Measurements from ENCODE around the gene GNL3L. TPM values are rescaled to one million over a fixed set of nuclear protein-coding genes. Genes with fewer than 3 reads are reported as not detected.

The GNL3L gene, protein sequence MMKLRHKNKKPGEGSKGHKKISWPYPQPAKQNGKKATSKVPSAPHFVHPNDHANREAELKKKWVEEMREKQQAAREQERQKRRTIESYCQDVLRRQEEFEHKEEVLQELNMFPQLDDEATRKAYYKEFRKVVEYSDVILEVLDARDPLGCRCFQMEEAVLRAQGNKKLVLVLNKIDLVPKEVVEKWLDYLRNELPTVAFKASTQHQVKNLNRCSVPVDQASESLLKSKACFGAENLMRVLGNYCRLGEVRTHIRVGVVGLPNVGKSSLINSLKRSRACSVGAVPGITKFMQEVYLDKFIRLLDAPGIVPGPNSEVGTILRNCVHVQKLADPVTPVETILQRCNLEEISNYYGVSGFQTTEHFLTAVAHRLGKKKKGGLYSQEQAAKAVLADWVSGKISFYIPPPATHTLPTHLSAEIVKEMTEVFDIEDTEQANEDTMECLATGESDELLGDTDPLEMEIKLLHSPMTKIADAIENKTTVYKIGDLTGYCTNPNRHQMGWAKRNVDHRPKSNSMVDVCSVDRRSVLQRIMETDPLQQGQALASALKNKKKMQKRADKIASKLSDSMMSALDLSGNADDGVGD
- total RNA-seq, result 10 to 100 TPM; 27.1 to 44.2 (median 37.4) TPM
- 10 to 100 TPM in 1 of 2 donors, 1 to 10 TPM in 1; 5.6 to 23.1 TPM for polyA plus RNA-seq
- long read RNA-seq, donor 1, partial matches to known transcripts, result 0 of 5 reads
- long read RNA-seq, donor 1, other reads (novel, unspliced or antisense), result 4 of 5 reads
- long read RNA-seq, donor 2, transcript GNL3L-201 (16 exons, 2,357 nt), result major isoform, 60 of 95 reads
- long read RNA-seq, donor 2, transcript GNL3L-202 (16 exons, 2,135 nt), result minor isoform, 17 of 95 reads
- long read RNA-seq, donor 2, partial matches to known transcripts, result 6 of 95 reads
- long read RNA-seq, donor 2, other reads (novel, unspliced or antisense), result 12 of 95 reads
- long read RNA-seq, donor 3, partial matches to known transcripts, result 2 of 8 reads
- long read RNA-seq, donor 3, other reads (novel, unspliced or antisense), result 3 of 8 reads

GRCh38 chrX:54529552-54530356 lies at the start of gene GNL3L:
Gene GNL3L, plus strand, starts transcription at chrX:54530219. Its CDS starts 2,348 bp downstream, at chrX:54532567.
- intact Hi-C loops (cut with DNase I), result loop anchor here in 5 of 10 donors (2.0 to 10.0 kb wide), 7 partner anchors 32 to 345 kb away; partner anchors contain the start of genes TSR2 (in 3 of the 5), FAM120C (in 1 of the 5) and FGD1 (in 1 of the 5)

DNA sequence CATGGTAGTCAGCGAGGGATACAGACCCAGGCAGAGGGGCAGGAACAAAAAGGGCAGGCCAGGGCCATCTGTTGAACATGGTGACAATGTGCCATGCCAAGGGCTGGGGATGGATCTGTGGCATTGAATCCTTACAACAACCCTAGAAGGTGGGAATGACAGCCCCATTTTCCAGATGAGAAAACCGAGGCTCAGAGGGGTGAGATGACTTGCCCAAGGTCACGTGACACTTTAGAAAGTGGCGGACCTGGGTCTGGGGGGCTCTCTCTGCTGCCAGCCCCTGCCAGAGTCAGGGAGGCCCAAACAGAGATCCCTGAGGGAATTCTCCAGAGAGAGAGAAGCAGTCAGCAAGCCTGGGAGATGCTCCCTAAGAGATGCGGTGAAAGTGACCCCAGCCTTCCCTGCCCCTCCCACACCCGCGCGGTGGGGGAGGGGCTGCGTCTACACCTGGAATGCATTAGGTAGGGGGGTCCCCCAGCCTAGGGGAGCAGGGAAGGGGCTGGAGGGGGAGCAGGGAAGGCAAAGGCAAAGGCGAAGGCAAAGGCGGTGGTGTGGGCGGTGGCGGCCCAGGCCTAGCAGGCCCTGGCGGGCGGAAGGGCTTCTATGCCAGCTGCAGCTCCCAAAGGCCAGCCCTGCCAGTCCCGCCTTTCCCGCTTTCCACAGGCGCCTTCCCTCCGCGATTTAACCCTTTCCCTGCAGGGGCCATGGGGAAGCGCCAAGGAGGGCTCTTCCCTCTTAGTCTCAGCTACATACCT lies 47.0 kb upstream of the GNL3L start:
- Histone ChIP-seq H3K4me3 (peak overlapping the region in 2 of 12 donors; percentile 3 to 12), H3K4me1 (peaks cover 0 to 35% (median 7%) of the 10 kb centered on the region in 12 donors), H3K9me3 (no peaks in the 10 kb centered on the region), H3K27ac (peak overlapping the region in 11 of 12 donors; percentile 34 to 80 (median 64)), H3K27me3 (peaks cover 0 to 9% (median 0%) of the 10 kb centered on the region in 9 donors), H3K36me3 (no peaks in the 10 kb centered on the region)
- peak in 2 of 4 donors; percentile 34 to 35 for ATAC-seq
- DNase-seq, result no peak
- TF ChIP-seq POLR2A (IDR thresholded peaks at IDR 0.05) (no peak), CTCF (IDR thresholded peaks at IDR 0.05) (no peak)
- intact Hi-C loops (cut with DNase I), result loop anchor here in 4 of 10 donors (2.0 to 10.0 kb wide), 3 partner anchors 46 to 52 kb away; partner anchors contain the start of gene GNL3L (in 3 of the 4)
- WGBS, 4 donors, result 42 to 52% (median 46%) methylated on average over 18 to 21 of the region's 21 CpGs

More at GRCh38 chrX:54529552-54530356, at the start of gene GNL3L:
- Histone ChIP-seq H3K27ac (peak within 1 kb of the TSS; percentile 80 to 97 (median 84)), H3K27me3 (peaks cover 0 to 4% (median 0%) of the 10 kb centered on the region in 9 donors), H3K36me3 (peaks cover 0 to 21% (median 0%) of the 10 kb centered on the region in 9 donors), H3K4me1 (peaks cover 0 to 18% (median 4%) of the 10 kb centered on the region in 12 donors), H3K9me3 (peaks cover 0 to 5% (median 0%) of the 10 kb centered on the region in 12 donors), H3K4me3 (peak within 1 kb of the TSS; percentile 39 to 97 (median 72))
- DNase-seq, result peak; percentile 86 to 92 (median 89)
- 1 to 43% (median 21%) methylated on average over 33 to 50 of the region's 51 CpGs for WGBS, 4 donors
- peak in 1 of 2 donors; percentile 55 for TF ChIP-seq POLR2A (IDR thresholded peaks at IDR 0.05)
- TF ChIP-seq CTCF (IDR thresholded peaks at IDR 0.05), result no peak
- ATAC-seq, result peak; percentile 90 to 97 (median 94)

GRCh38 chrX:54483946-54484345 lies 46.1 kb upstream of the GNL3L start:
- TF ChIP-seq CTCF (IDR thresholded peaks at IDR 0.05) (no peak), POLR2A (IDR thresholded peaks at IDR 0.05) (no peak)
- H3K36me3 ChIP-seq, result no peaks in the 10 kb centered on the region
- peaks cover 0 to 35% (median 7%) of the 10 kb centered on the region in 12 donors for H3K4me1 ChIP-seq
- no peaks in the 10 kb centered on the region for H3K9me3 ChIP-seq
- ATAC-seq (no peak), DNase-seq (no peak)
- H3K27me3 ChIP-seq, result peaks cover 0 to 5% (median 0%) of the 10 kb centered on the region in 9 donors
- 58 to 79% (median 65%) methylated on average over 9 of the region's 9 CpGs for WGBS, 4 donors
- intact Hi-C loops (cut with DNase I), result loop anchor here in 4 of 10 donors (2.0 to 10.0 kb wide), 3 partner anchors 45 to 51 kb away; partner anchors contain the start of gene GNL3L (in 3 of the 4)
- peak overlapping the region in 9 of 12 donors; percentile 27 to 80 (median 63) for H3K27ac ChIP-seq
- no peak overlapping the region for H3K4me3 ChIP-seq

Data from heart left ventricle (tissue), 16 donors.